ENCODE data around the gene IDH3B.

The IDH3B gene

DNA sequence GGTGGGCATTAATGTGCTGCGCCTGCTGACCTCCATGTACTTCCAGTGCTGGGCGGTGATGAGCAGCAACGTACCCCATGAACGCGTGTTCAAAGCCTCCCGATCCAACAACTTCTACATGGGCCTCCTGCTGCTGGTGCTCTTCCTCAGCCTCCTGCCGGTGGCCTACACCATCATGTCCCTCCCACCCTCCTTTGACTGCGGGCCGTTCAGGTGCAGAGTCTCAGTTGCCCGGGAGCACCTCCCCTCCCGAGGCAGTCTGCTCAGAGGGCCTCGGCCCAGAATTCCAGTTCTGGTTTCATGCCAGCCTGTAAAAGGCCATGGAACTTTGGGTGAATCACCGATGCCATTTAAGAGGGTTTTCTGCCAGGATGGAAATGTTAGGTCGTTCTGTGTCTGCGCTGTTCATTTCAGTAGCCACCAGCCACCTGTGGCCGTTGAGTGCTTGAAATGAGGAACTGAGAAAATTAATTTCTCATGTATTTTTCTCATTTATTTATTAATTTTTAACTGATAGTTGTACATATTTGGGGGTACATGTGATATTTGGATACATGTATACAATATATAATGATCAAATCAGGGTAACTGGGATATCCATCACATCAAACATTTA is 46.8 kb downstream of the IDH3B start:
- DNase-seq (ENCODE audit: low spot score) = no peak

- DNase-seq (ENCODE audit: low spot score) = no peak
Measured at GRCh38 chr20:2616634-2617033, 47.4 kb downstream of the IDH3B start.

DNA sequence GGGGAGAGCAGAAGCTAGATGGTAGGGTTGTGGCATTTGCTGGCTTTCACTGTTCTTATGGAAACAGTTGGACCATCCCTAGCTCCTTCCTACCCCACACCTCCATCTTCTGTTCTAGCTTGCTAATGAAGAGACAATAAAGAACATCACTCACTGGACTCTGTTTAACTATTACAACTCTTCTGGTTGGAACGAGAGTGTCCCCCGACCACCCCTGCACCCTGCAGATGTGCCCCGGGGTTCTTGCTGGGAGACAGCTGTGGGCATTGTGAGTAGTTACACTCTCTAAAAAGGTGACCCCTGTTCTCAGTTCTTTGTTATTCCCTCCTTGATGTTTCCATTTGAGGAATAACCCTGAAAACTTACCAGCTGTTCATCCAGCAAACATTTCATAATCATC is 51.9 kb downstream of the IDH3B start:
- DNase-seq (ENCODE audit: low spot score) = no peak

DNA sequence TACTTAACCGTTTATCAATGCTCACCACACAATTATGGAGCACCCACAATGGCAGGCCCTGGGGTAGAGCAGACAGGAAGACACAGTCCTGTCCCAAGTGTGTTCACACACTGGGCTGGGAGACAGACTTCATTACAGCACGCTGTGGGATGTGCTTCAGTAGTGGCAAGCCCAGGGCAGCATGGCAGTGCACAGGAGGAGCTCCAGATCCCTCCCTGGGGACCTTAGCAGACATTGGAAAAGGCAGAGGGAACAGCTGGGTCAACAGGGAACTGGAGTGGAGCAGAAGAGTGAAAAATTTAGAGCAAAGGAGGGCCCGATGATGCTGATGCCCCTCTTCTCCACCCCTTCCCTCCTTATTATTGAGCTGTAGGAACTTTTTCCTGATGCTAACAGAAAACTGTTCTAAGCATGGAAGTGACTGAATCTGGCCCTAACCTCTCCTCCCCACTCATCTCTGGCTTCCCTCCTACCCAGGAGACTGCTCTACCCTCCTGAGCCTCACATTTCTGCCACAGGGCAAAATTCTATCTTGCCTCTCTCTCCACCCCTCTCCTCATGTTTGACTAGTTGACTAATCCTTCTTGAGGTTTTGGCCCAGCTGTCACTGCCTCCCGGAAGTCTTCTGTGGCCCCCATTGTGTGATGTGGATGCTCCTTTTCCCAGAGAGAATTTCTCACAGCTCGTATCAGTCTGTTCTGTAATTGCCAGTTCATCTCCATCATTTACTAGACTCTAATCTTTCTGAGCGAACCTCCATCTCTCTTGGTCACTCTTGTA is 52.9 kb downstream of the IDH3B start:
- no peak for DNase-seq (ENCODE audit: low spot score)

- no peak for DNase-seq (ENCODE audit: low spot score)
Measured at GRCh38 chr20:2610326-2610725, 53.7 kb downstream of the IDH3B start.
